Right hindlimb (tissue), 1 donor: ENCODE results near the gene GNB4.

Experiments
- DNase-seq: peaks from one replicate; pipeline ENCODE4 v3.0.0-alpha.2; 2018

The GNB4 gene

DNA sequence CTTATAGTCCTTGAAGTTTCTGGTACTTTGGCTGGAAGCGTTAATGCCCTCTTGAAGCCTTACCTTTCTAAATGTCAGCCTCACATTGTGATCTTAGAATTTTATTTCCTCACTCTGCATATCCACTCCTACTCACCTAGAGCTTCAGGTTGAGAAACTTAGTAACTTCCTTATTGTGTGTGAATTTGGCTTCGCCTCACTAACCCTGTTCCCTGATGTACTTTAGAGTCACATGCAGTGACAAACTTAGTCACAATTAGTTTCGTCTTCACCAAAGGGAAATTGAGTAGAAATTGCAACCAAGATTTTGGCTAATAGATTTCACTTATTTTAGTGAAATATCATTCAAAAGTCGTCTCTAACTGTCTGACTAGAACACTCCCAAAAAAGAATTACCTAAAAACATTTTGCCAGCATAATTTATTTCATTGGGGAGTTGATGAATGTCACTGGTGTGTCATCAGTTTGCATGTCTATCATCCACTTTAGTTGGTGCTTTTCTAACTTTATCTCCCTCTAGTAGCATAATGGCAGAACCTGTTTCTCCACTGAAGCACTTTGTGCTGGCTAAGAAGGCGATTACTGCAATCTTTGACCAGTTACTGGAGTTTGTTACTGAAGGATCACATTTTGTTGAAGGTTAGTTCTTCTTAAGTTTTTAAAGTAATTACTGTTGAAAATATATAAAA is 102.8 kb downstream of the GNB4 start:
- no peak for DNase-seq

DNA sequence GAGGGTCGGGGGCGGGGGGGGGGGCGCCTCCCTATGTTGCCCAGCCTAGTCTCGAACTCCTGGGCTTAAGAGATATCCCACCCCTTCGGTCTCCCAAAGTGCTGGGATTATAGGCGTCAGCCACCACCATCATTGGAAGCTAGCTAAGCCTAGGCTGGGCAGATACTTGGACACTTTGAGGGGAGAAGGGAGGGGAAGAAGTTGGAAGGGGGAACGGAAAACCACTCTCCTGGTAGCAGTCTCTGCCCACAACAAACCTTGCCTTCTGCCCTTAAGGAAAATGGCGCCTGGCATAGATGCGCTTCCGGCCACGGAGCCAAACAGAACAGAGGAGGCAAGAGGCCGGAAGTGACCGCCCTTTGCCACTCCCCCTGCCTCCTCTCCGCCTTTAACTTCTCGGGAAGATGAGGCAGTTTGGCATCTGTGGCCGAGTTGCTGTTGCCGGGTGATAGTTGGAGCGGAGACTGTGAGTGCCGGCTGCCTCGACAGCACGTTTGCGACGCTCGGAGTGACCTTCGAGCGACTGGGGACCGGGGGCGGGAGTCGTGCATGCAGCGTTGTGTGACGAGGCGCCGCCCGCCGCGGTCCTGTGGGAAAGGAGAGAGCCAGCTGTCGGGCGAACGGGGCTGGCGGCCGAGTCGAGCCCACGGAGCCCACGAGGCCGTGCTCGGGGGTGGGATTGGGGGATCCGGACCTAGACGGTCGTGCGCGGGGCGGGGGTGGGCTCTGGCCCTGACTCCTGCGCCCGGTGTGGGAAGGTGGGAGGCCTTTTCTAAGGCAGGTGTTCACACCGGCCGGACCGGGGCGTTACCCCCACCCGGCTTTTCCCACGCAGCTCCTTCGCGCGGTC is 103.7 kb downstream of the GNB4 start, which contains the start of gene MFN1:
TSS of gene MFN1 (plus strand) at position 365 of the 850 bp plus-strand sequence. CDS start 1,143 bp downstream, outside the sequence.
- peak; percentile 98 for DNase-seq
